NCI-H226 (cell line): Measurements from ENCODE around the gene FRA10AC1.
"Not testable (repeated sequence)": the region's sequence is repeated elsewhere in the genome, so short reads cannot be mapped to it uniquely, and the experiment has no call there.

Experiments used
- DNase-seq: peaks from one replicate; pipeline ENCODE4 v3.0.0-alpha.2; 2015

FRA10AC1 gene

GRCh38 chr10:93701866-93702209 lies 554 bp downstream of the FRA10AC1 start:
- peak; percentile 31 for DNase-seq

GRCh38 chr10:93697207-93697606 lies 5.2 kb downstream of the FRA10AC1 start:
- DNase-seq: no peak

GRCh38 chr10:93696582-93696981 lies 5.8 kb downstream of the FRA10AC1 start:
- not testable (repeated sequence) for DNase-seq

GRCh38 chr10:93695740-93696139 lies 6.7 kb downstream of the FRA10AC1 start:
- no peak for DNase-seq

- DNase-seq: no peak
Observed at GRCh38 chr10:93687737-93688136, 14.7 kb downstream of the FRA10AC1 start.

- no peak for DNase-seq
Observed at GRCh38 chr10:93680412-93681047, 21.9 kb downstream of the FRA10AC1 start.

- DNase-seq: no peak
Observed at GRCh38 chr10:93678805-93679587, 23.4 kb downstream of the FRA10AC1 start.

GRCh38 chr10:93678386-93678785 lies 24.0 kb downstream of the FRA10AC1 start:
- DNase-seq: no peak

- DNase-seq: no peak
Observed at GRCh38 chr10:93673791-93674190, 28.6 kb downstream of the FRA10AC1 start.

GRCh38 chr10:93672890-93673289 lies 29.5 kb downstream of the FRA10AC1 start:
- no peak for DNase-seq

GRCh38 chr10:93672022-93672678 lies 30.2 kb downstream of the FRA10AC1 start:
- DNase-seq: no peak

- DNase-seq: no peak
Observed at GRCh38 chr10:93671042-93671441, 31.4 kb downstream of the FRA10AC1 start.

GRCh38 chr10:93670372-93670771 lies 32.0 kb downstream of the FRA10AC1 start:
- no peak for DNase-seq

- no peak for DNase-seq
Observed at GRCh38 chr10:93667795-93668194, 34.6 kb downstream of the FRA10AC1 start.

GRCh38 chr10:93666030-93666429 lies 36.4 kb downstream of the FRA10AC1 start:
- no peak for DNase-seq

- DNase-seq: no peak
Observed at GRCh38 chr10:93657757-93658156, 44.6 kb downstream of the FRA10AC1 start.

- no peak for DNase-seq
Observed at GRCh38 chr10:93656155-93656554, 46.2 kb downstream of the FRA10AC1 start.

- DNase-seq: no peak
Observed at GRCh38 chr10:93654201-93654600, 48.2 kb downstream of the FRA10AC1 start.

GRCh38 chr10:93652857-93653256 lies 49.5 kb downstream of the FRA10AC1 start:
- DNase-seq: no peak

- DNase-seq: no peak
Observed at GRCh38 chr10:93639791-93640190, 62.6 kb downstream of the FRA10AC1 start.

- no peak for DNase-seq
Observed at GRCh38 chr10:93630625-93631557, 71.5 kb downstream of the FRA10AC1 start.

GRCh38 chr10:93629647-93630305 lies 72.6 kb downstream of the FRA10AC1 start:
- no peak for DNase-seq
